IgD-negative memory B cell (primary cell): Measurements from ENCODE around the gene PPP1CB. TPM values are rescaled to one million over a fixed set of nuclear protein-coding genes. Genes with fewer than 3 reads are reported as not detected.
"Not testable (repeated sequence)": the region's sequence is repeated elsewhere in the genome, so short reads cannot be mapped to it uniquely, and the experiment has no call there.

ENCODE experiments used
- H3K27ac Mint-ChIP-seq, 3 donors: one replicate each; pipeline ENCODE4 v1.8.0; 2020 to 2022; ENCODE audit warnings: mild to moderate bottlenecking in 3 of 3, mixed read lengths in 3 of 3, moderate library complexity in 1 of 3
- H3K27me3 Mint-ChIP-seq: one replicate; pipeline ENCODE4 v1.8.0; 2021; ENCODE audit warnings: mixed read lengths
- H3K36me3 Mint-ChIP-seq: one replicate; pipeline ENCODE4 v1.8.0; 2020; ENCODE audit warnings: mild to moderate bottlenecking, mixed read lengths
- H3K4me1 Mint-ChIP-seq, 3 donors: one replicate each; pipeline ENCODE4 v1.8.0; 2020 to 2022; ENCODE audit warnings: mixed read lengths in 3 of 3, mild to moderate bottlenecking in 1 of 3
- H3K4me3 Mint-ChIP-seq, 4 donors: one replicate each; pipeline ENCODE4 v1.8.0; 2020 to 2022; ENCODE audit warnings: mild to moderate bottlenecking in 4 of 4, mixed read lengths in 4 of 4, moderate library complexity in 3 of 4
- H3K9me3 Mint-ChIP-seq, 3 donors: one replicate each; pipeline ENCODE4 v1.8.0; 2020 to 2021; ENCODE audit warnings: mixed read lengths in 3 of 3, mild to moderate bottlenecking in 1 of 3
- polyA plus RNA-seq: library from polyadenylated mRNA; unstranded; fragments of 300-500 nt; fragmentation: Illumina TruSeq; gene quantifications from one replicate; pipeline ENCODE4 v1.2.3, GENCODE V29; 2021

Gene PPP1CB
- polyA plus RNA-seq, 1 donor from 2014 or later = 63.6 TPM

GRCh38 chr2:28726177-28726576 is 25.5 kb upstream of the PPP1CB start:
- peaks cover 0 to 4% (median 4%) of the 10 kb centered on the region in 3 donors for H3K4me1 Mint-ChIP-seq
- H3K36me3 Mint-ChIP-seq = no peaks in the 10 kb centered on the region
- no peaks in the 10 kb centered on the region for H3K27me3 Mint-ChIP-seq
- H3K9me3 Mint-ChIP-seq = no peaks in the 10 kb centered on the region
- no peak overlapping the region for H3K4me3 Mint-ChIP-seq
- H3K27ac Mint-ChIP-seq = no peak overlapping the region

- H3K27me3 Mint-ChIP-seq = no peaks in the 10 kb centered on the region
- no peak overlapping the region for H3K27ac Mint-ChIP-seq
- no peaks in the 10 kb centered on the region for H3K9me3 Mint-ChIP-seq
- H3K4me1 Mint-ChIP-seq = peaks cover 0 to 4% (median 4%) of the 10 kb centered on the region in 3 donors
- no peaks in the 10 kb centered on the region for H3K36me3 Mint-ChIP-seq
- H3K4me3 Mint-ChIP-seq = no peak overlapping the region
Observed at GRCh38 chr2:28729698-28730097, 21.9 kb upstream of the PPP1CB start.

GRCh38 chr2:28730641-28731146 is 20.9 kb upstream of the PPP1CB start:
- Mint-ChIP-seq H3K4me1 (peaks cover 0 to 4% (median 4%) of the 10 kb centered on the region in 3 donors), H3K4me3 (no peak overlapping the region), H3K27ac (no peak overlapping the region)

GRCh38 chr2:28735511-28735910 is 16.1 kb upstream of the PPP1CB start:
- peaks cover 0 to 6% (median 3%) of the 10 kb centered on the region in 3 donors for H3K9me3 Mint-ChIP-seq
- no peak overlapping the region for H3K27ac Mint-ChIP-seq
- peaks cover 0 to 1% (median under 1%) of the 10 kb centered on the region in 3 donors for H3K4me1 Mint-ChIP-seq
- no peaks in the 10 kb centered on the region for H3K36me3 Mint-ChIP-seq
- H3K27me3 Mint-ChIP-seq = no peaks in the 10 kb centered on the region
- H3K4me3 Mint-ChIP-seq = no peak overlapping the region

More at GRCh38 chr2:28730641-28731146, 20.9 kb upstream of the PPP1CB start:
- Mint-ChIP-seq H3K27me3 (no peaks in the 10 kb centered on the region), H3K36me3 (no peaks in the 10 kb centered on the region), H3K9me3 (no peaks in the 10 kb centered on the region)

GRCh38 chr2:28736034-28736433 is 15.6 kb upstream of the PPP1CB start:
- no peaks in the 10 kb centered on the region for H3K27me3 Mint-ChIP-seq
- peaks cover 0 to 6% (median 3%) of the 10 kb centered on the region in 3 donors for H3K9me3 Mint-ChIP-seq
- no peaks in the 10 kb centered on the region for H3K36me3 Mint-ChIP-seq
- no peak overlapping the region for H3K4me3 Mint-ChIP-seq
- H3K27ac Mint-ChIP-seq = no peak overlapping the region
- H3K4me1 Mint-ChIP-seq = no peaks in the 10 kb centered on the region

GRCh38 chr2:28737655-28738054 is 14.0 kb upstream of the PPP1CB start:
- no peaks in the 10 kb centered on the region for H3K4me1 Mint-ChIP-seq
- peaks cover 0 to 7% (median 3%) of the 10 kb centered on the region in 3 donors for H3K9me3 Mint-ChIP-seq
- H3K27ac Mint-ChIP-seq = no peak overlapping the region
- no peaks in the 10 kb centered on the region for H3K36me3 Mint-ChIP-seq
- H3K27me3 Mint-ChIP-seq = no peaks in the 10 kb centered on the region
- H3K4me3 Mint-ChIP-seq = no peak overlapping the region

GRCh38 chr2:28742619-28743018 is 9.0 kb upstream of the PPP1CB start:
- not testable (repeated sequence) for H3K36me3 Mint-ChIP-seq, H3K9me3 Mint-ChIP-seq, H3K27me3 Mint-ChIP-seq, H3K4me1 Mint-ChIP-seq, H3K27ac Mint-ChIP-seq, H3K4me3 Mint-ChIP-seq

- Mint-ChIP-seq H3K4me1 (peaks cover 5 to 12% (median 6%) of the 10 kb centered on the region in 3 donors), H3K4me3 (no peak overlapping the region), H3K36me3 (no peaks in the 10 kb centered on the region), H3K9me3 (peaks cover 0 to 2% (median 0%) of the 10 kb centered on the region in 3 donors), H3K27ac (no peak overlapping the region), H3K27me3 (no peaks in the 10 kb centered on the region)
Observed at GRCh38 chr2:28745225-28745624, 6.4 kb upstream of the PPP1CB start.

GRCh38 chr2:28745876-28746275 is 5.8 kb upstream of the PPP1CB start:
- no peaks in the 10 kb centered on the region for H3K36me3 Mint-ChIP-seq
- H3K9me3 Mint-ChIP-seq = peaks cover 0 to 2% (median 0%) of the 10 kb centered on the region in 3 donors
- H3K27me3 Mint-ChIP-seq = no peaks in the 10 kb centered on the region
- peaks cover 11 to 19% (median 12%) of the 10 kb centered on the region in 3 donors for H3K4me1 Mint-ChIP-seq
- H3K4me3 Mint-ChIP-seq = no peak overlapping the region
- H3K27ac Mint-ChIP-seq = no peak overlapping the region

- Mint-ChIP-seq H3K4me1 (peaks cover 12 to 19% (median 16%) of the 10 kb centered on the region in 3 donors), H3K36me3 (no peaks in the 10 kb centered on the region), H3K9me3 (peaks cover 0 to 2% (median 0%) of the 10 kb centered on the region in 3 donors), H3K27me3 (no peaks in the 10 kb centered on the region), H3K4me3 (no peak overlapping the region), H3K27ac (no peak overlapping the region)
Observed at GRCh38 chr2:28746429-28747111, 5.1 kb upstream of the PPP1CB start.

GRCh38 chr2:28747714-28748113 is 3.9 kb upstream of the PPP1CB start:
- no peaks in the 10 kb centered on the region for H3K9me3 Mint-ChIP-seq
- H3K27ac Mint-ChIP-seq = no peak overlapping the region
- H3K36me3 Mint-ChIP-seq = no peaks in the 10 kb centered on the region
- H3K4me1 Mint-ChIP-seq = peaks cover 12 to 19% (median 18%) of the 10 kb centered on the region in 3 donors
- H3K27me3 Mint-ChIP-seq = no peaks in the 10 kb centered on the region
- peak overlapping the region in 1 of 4 donors; percentile 48 for H3K4me3 Mint-ChIP-seq

- no peaks in the 10 kb centered on the region for H3K36me3 Mint-ChIP-seq
- H3K4me3 Mint-ChIP-seq = peak overlapping the region in 1 of 4 donors; percentile 48
- H3K27ac Mint-ChIP-seq = peak overlapping the region in 1 of 3 donors; percentile 37
- H3K9me3 Mint-ChIP-seq = no peaks in the 10 kb centered on the region
- H3K27me3 Mint-ChIP-seq = no peaks in the 10 kb centered on the region
- peaks cover 12 to 23% (median 20%) of the 10 kb centered on the region in 3 donors for H3K4me1 Mint-ChIP-seq
Observed at GRCh38 chr2:28748176-28748575, 3.5 kb upstream of the PPP1CB start.

- H3K27ac Mint-ChIP-seq = peak overlapping the region in 1 of 3 donors; percentile 99
- peak overlapping the region in 1 of 4 donors; percentile 97 for H3K4me3 Mint-ChIP-seq
- no peaks in the 10 kb centered on the region for H3K9me3 Mint-ChIP-seq
- no peaks in the 10 kb centered on the region for H3K27me3 Mint-ChIP-seq
- H3K4me1 Mint-ChIP-seq = peaks cover 11 to 21% (median 17%) of the 10 kb centered on the region in 3 donors
- no peaks in the 10 kb centered on the region for H3K36me3 Mint-ChIP-seq
Observed at GRCh38 chr2:28748941-28749340, 2.7 kb upstream of the PPP1CB start.

GRCh38 chr2:28749526-28749925 is 2.1 kb upstream of the PPP1CB start:
- H3K9me3 Mint-ChIP-seq = no peaks in the 10 kb centered on the region
- peak overlapping the region; percentile 98 to 99 (median 99) for H3K27ac Mint-ChIP-seq
- no peaks in the 10 kb centered on the region for H3K36me3 Mint-ChIP-seq
- H3K27me3 Mint-ChIP-seq = no peaks in the 10 kb centered on the region
- H3K4me3 Mint-ChIP-seq = peak overlapping the region in 1 of 4 donors; percentile 97
- peaks cover 13 to 24% (median 20%) of the 10 kb centered on the region in 3 donors for H3K4me1 Mint-ChIP-seq

- Mint-ChIP-seq H3K4me1 (peaks cover 21 to 32% (median 29%) of the 10 kb centered on the region in 3 donors), H3K27me3 (no peaks in the 10 kb centered on the region), H3K36me3 (no peaks in the 10 kb centered on the region), H3K4me3 (peak overlapping the region; percentile 93 to 99 (median 96)), H3K9me3 (no peaks in the 10 kb centered on the region), H3K27ac (peak overlapping the region; percentile 98 to 99 (median 99))
Observed at GRCh38 chr2:28750316-28751251, 1.0 kb upstream of the PPP1CB start.
